GM19372 (cell line): ENCODE data around the gene USF1.
"Not testable (repeated sequence)": the region's sequence is repeated elsewhere in the genome, so short reads cannot be mapped to it uniquely, and the experiment has no call there.

Experiments
- ATAC-seq: cut with Tn5 transposase; IDR thresholded peaks from one replicate; pipeline ENCODE4 v1.9.1; 2021; ENCODE audit warnings: mild to moderate bottlenecking, low read depth, moderate library complexity; ENCODE audit not compliant: unreplicated experiment

The USF1 gene

GRCh38 chr1:160996178-160996577, 49.6 kb downstream of the USF1 start:
- ATAC-seq = no peak

- ATAC-seq = no peak
Measured at GRCh38 chr1:160993544-160994193, 52.1 kb downstream of the USF1 start.

GRCh38 chr1:160992036-160992435, 53.7 kb downstream of the USF1 start:
- ATAC-seq = not testable (repeated sequence)
